GM20000 (cell line): ENCODE data around the gene SLC13A4.
A peak's percentile ranks its signal among the peaks of the same experiment; 100 is the strongest.

Source experiments
- DNase-seq: peaks from one replicate; pipeline ENCODE4 v3.0.0; 2012; ENCODE audit warnings: low spot score
- TF ChIP-seq, protein P1 (sequence below): IDR thresholded peaks from 2 replicates; pipeline ENCODE4 v1.5.1; 2012; ENCODE audit warnings: mild to moderate bottlenecking, control low read depth; ENCODE audit errors: extremely low read depth, missing control alignments

The SLC13A4 gene

DNA sequence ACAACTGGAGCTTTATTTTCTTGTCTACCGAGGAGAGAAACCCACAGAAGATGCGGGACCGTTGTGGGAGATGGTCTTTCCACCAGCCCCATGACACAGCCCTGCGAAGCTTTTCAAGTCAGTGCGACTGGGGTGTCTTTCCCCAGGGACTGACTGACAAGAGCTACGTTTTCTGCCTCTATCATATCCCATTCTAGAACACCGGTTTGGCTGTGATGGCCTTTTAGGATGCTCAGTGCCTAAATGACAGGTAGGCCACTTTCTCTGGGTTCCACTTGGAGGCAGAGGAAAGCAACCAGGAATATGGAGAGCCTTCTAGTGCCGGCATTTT is 16.9 kb downstream of the SLC13A4 start:
- no peak for DNase-seq
- TF ChIP-seq, protein P1, sequence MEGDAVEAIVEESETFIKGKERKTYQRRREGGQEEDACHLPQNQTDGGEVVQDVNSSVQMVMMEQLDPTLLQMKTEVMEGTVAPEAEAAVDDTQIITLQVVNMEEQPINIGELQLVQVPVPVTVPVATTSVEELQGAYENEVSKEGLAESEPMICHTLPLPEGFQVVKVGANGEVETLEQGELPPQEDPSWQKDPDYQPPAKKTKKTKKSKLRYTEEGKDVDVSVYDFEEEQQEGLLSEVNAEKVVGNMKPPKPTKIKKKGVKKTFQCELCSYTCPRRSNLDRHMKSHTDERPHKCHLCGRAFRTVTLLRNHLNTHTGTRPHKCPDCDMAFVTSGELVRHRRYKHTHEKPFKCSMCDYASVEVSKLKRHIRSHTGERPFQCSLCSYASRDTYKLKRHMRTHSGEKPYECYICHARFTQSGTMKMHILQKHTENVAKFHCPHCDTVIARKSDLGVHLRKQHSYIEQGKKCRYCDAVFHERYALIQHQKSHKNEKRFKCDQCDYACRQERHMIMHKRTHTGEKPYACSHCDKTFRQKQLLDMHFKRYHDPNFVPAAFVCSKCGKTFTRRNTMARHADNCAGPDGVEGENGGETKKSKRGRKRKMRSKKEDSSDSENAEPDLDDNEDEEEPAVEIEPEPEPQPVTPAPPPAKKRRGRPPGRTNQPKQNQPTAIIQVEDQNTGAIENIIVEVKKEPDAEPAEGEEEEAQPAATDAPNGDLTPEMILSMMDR, result no peak

DNA sequence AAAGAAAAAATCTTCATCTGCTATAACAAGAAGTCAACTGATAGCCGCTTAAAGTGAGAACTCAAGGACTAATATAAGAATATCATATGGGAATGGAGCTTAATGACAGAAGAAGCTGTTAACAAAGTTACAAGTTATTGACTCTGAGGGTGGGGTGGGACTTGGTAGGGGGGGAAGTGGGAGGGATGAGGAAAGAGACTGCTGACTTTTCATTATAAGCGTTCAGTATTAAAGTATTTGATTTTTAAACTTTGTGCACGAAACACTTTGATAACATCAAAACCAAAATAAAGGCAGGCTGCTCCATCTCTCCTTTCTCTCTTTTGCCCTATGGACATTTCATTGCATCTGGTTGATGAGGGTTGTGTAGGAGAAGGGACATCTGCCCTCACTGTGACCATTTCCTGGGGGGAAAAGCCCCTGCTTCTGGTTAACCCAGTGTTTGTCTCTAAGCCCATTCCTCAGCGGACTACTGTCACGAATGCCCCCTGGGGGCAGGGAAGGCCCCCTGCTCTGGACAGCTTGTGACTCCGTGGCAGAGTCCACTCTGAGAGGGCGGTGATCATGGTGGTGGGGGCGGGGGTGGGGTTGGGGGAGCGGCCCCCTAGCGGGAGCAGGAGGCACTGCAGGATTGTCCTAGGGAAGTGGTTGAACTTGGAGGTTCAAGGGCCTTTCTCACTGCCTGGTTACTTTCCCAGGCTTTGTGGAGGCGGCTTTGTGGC is 17.4 kb downstream of the SLC13A4 start:
- peak; percentile 66 for DNase-seq
- TF ChIP-seq, protein P1, result peak; percentile 34

DNA sequence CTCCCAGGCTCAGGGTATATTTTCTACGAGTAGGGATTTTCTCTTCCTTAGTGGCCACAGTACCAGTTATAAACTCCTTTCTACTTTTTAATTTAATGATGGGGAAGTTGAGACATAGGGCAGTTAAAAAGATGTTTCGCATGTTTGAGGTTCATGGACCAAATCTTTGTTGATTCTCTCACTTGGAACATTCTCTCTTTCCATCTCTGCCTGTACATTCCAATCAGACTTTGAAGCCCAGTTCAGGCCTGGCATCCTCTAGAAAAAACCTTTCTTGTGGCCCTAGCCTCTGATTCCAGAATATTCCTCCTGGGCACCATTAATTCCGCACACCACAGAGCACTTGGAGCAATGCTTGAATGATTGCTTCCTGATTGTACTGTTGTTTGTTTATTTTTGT is 18.5 kb downstream of the SLC13A4 start:
- TF ChIP-seq, protein P1, result no peak
- DNase-seq, result no peak

DNA sequence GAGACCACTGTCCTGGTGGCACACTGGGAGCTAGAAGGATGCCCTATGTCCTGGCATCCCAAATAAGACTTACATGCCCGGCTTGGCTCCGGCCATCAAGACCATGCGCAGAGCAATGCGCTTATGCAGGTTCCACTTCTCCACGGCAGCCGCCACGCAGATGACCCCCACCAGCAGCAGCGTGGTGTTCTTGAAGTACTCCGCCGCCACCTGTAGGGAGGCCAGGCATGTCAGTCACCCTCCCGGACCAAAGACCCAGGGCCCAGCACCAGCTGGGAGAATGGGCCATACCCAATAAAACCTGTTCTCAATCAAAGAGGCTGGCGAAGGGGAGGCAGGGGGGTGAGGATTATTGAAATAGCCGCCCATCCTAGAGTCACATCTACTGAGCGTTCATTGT is 19.9 kb downstream of the SLC13A4 start:
- TF ChIP-seq, protein P1, result no peak
- DNase-seq, result no peak

DNA sequence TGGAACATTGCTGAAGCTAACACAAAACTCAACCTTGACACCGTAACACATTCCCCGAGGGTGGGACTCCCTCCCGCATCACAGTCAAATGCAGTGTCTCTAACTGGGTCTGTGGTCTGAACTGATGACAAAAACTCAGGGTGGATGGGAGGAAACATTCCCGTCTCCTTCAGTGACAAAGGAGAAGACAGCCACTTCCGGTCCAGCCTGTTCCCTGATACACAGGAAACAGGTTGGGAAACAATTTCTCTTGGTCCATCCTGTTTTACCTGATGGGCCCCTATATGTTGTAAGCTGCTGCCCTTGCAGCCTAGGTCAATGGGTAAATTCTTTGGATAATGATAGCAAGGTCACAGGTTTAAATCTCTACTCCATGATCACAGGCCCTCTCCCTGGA is 20.4 kb downstream of the SLC13A4 start:
- no peak for DNase-seq
- TF ChIP-seq, protein P1, result no peak

DNA sequence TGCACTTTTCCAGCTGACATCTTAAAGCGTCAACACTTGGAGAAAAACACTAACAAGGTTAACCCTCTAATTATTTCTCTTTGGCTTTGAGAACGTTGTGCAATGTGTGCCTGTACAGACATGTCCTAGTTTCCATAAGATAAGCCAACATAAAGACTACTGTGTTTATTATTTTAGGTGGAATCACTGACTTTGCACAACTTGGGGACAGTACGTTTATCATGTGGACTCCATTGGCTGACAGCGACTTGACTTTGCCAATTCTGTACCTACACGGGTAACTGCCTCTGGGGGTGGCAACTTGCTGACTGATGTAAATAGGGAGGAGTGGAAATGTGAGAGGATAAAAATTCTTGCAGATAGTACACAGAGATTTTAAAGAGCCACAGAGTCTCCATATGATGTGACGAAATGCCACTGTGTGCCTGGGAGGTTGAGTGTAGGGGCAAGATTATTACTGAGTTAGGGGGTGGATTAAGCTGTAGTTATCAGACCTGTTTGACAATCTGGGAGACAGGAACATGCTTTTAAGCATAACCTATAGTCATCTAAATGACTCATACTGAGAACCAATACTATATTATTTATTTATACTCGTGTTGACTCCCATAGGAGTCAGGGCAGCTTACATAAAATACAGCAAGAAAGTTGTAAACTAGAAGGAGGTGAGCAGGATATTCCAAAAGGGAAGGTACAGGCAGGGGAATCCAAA is 21.0 kb downstream of the SLC13A4 start:
- TF ChIP-seq, protein P1, result no peak
- no peak for DNase-seq

DNA sequence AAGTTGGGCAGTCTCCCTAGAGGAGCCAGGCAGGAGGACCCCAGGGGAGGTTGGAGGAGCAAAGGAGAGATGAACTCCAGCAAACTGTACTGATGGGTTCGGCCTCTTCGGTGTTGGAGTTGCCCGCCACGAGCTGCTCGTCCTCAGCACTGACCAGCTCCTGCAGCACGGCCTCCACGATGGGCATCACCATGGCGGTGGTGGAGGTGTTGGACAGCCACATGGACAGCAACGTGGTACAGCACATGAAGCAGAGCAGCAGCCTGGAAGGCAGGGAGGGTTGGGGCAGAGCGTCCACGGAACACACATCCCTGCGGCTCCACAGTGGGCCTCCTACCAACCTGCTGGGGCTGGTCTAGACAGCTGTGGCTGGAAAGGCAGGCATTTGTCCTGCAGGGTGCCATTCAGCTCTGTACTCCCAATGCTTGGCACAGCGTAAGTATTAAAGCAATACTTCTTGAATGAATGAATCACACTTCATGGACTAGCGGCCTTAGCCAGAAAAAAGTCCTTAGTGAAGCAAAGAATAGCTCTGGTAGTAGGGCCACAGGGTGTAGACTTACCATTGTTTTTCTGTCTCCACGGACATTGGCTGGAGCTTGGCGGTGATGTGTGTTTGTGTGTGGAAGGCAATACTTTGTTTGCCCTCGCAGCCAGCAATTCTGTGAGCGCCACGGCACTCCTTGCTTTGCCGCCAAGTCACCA is 21.8 kb downstream of the SLC13A4 start:
- no peak for DNase-seq
- TF ChIP-seq, protein P1, result no peak
